ENCODE results near the gene TNS4. TPM values are rescaled to one million over a fixed set of nuclear protein-coding genes. Genes with fewer than 3 reads are reported as not detected.

The TNS4 gene
- total and polyA plus RNA-seq, 7 donors: 1.2 to 6.9 (median 1.8) TPM; not detected in 4

GRCh38 chr17:40502716-40503115 lies 1.3 kb upstream of the TNS4 start:
- peak; percentile 52 for DNase-seq
- intact Hi-C loops (cut with DNase I): no loop called here

GRCh38 chr17:40500709-40501108 lies 714 bp downstream of the TNS4 start:
- no peak for TF ChIP-seq POLR2A (IDR thresholded peaks at IDR 0.05)
- no peak for TF ChIP-seq POLR2AphosphoS5 (IDR thresholded peaks at IDR 0.05)
- TF ChIP-seq EP300 (IDR thresholded peaks at IDR 0.05): no peak
- TF ChIP-seq, protein P1, sequence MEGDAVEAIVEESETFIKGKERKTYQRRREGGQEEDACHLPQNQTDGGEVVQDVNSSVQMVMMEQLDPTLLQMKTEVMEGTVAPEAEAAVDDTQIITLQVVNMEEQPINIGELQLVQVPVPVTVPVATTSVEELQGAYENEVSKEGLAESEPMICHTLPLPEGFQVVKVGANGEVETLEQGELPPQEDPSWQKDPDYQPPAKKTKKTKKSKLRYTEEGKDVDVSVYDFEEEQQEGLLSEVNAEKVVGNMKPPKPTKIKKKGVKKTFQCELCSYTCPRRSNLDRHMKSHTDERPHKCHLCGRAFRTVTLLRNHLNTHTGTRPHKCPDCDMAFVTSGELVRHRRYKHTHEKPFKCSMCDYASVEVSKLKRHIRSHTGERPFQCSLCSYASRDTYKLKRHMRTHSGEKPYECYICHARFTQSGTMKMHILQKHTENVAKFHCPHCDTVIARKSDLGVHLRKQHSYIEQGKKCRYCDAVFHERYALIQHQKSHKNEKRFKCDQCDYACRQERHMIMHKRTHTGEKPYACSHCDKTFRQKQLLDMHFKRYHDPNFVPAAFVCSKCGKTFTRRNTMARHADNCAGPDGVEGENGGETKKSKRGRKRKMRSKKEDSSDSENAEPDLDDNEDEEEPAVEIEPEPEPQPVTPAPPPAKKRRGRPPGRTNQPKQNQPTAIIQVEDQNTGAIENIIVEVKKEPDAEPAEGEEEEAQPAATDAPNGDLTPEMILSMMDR (IDR thresholded peaks at IDR 0.05): no peak
- H3K4me3 ChIP-seq: no peak overlapping the region
- WGBS, 2 donors: 85 to 94% methylated on average over 10 of the region's 10 CpGs
- intact Hi-C loops (cut with DNase I): no loop called here
- peak; percentile 48 for DNase-seq
- no peaks in the 10 kb centered on the region for H3K36me3 ChIP-seq
- peak overlapping the region in 2 of 4 donors; percentile 86 to 87 for H3K27ac ChIP-seq
- no peaks in the 10 kb centered on the region for H3K9me3 ChIP-seq
- H3K27me3 ChIP-seq: no peaks in the 10 kb centered on the region
- peaks cover 0 to 36% (median 33%) of the 10 kb centered on the region in 4 donors for H3K4me1 ChIP-seq

More at GRCh38 chr17:40502716-40503115, 1.3 kb upstream of the TNS4 start:
- Histone ChIP-seq H3K4me1 (peaks cover 0 to 34% (median 30%) of the 10 kb centered on the region in 4 donors), H3K36me3 (no peaks in the 10 kb centered on the region), H3K4me3 (no peak overlapping the region), H3K9me3 (no peaks in the 10 kb centered on the region), H3K27me3 (no peaks in the 10 kb centered on the region), H3K27ac (no peak overlapping the region)
- WGBS, 2 donors: 95 to 96% methylated on average over 5 of the region's 5 CpGs
- TF ChIP-seq, protein P1 (IDR thresholded peaks at IDR 0.05): no peak
- TF ChIP-seq EP300 (IDR thresholded peaks at IDR 0.05) (no peak), POLR2AphosphoS5 (IDR thresholded peaks at IDR 0.05) (no peak), POLR2A (IDR thresholded peaks at IDR 0.05) (no peak)

DNA sequence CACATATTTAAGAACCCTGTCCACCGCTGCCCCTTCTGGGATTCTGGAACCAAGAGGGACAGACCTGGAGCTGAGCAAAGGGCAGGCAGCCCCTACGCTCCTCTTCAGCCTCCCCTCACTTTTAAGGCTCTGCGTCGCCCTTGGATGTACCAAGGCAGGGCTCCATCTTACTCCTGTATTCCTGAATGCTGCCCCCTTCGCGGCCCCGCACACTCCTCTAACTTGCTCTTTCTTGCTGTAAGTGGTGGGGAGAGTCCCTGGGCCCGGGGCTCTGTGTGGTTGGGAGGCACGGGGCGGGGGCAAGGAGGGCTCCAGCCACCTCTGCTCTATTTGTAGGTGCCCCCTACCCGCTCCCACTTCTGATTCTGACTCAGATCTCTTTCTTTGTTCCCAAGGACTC lies 1.2 kb downstream of the TNS4 start:
- DNase-seq: no peak
- Histone ChIP-seq H3K4me1 (peaks cover 0 to 36% (median 33%) of the 10 kb centered on the region in 4 donors), H3K9me3 (no peaks in the 10 kb centered on the region), H3K4me3 (no peak overlapping the region), H3K27ac (peak overlapping the region in 3 of 4 donors; percentile 86 to 87 (median 86)), H3K27me3 (no peaks in the 10 kb centered on the region), H3K36me3 (no peaks in the 10 kb centered on the region)
- 79 to 84% methylated on average over 11 of the region's 11 CpGs for WGBS, 2 donors
- intact Hi-C loops (cut with DNase I): no loop called here
- TF ChIP-seq POLR2A (IDR thresholded peaks at IDR 0.05) (no peak), POLR2AphosphoS5 (IDR thresholded peaks at IDR 0.05) (no peak), EP300 (IDR thresholded peaks at IDR 0.05) (no peak)
- TF ChIP-seq, protein P1 (IDR thresholded peaks at IDR 0.05): no peak

- H3K27me3 ChIP-seq: no peaks in the 10 kb centered on the region
- peak overlapping the region; percentile 76 to 87 (median 86) for H3K27ac ChIP-seq
- H3K4me1 ChIP-seq: peaks cover 0 to 36% (median 33%) of the 10 kb centered on the region in 4 donors
- H3K9me3 ChIP-seq: no peaks in the 10 kb centered on the region
- peak overlapping the region in 3 of 4 donors; percentile 13 to 34 (median 17) for H3K4me3 ChIP-seq
- intact Hi-C loops (cut with DNase I): loop anchor here (1.0 kb wide), 1 partner anchor 56 kb away; the partner anchor contains the start of gene IGFBP4
- TF ChIP-seq EP300 (IDR thresholded peaks at IDR 0.05) (peak in 3 of 4 donors; percentile 2 to 76 (median 29)), POLR2A (IDR thresholded peaks at IDR 0.05) (peak; percentile 16 to 38), POLR2AphosphoS5 (IDR thresholded peaks at IDR 0.05) (peak; percentile 20 to 73 (median 65))
- TF ChIP-seq, protein P1 (IDR thresholded peaks at IDR 0.05): peak in 1 of 4 experiments; percentile 16
- WGBS, 2 donors: 9 to 27% methylated on average over 17 of the region's 17 CpGs
- DNase-seq: peak; percentile 97
- H3K36me3 ChIP-seq: no peaks in the 10 kb centered on the region
These were observed 1.8 kb downstream of the TNS4 start for GRCh38 chr17:40499551-40500189.

Measured in sigmoid colon (tissue), 7 donors.